OCI-M1 (cell line): ENCODE measurements around the gene RANBP17.
"Not testable (repeated sequence)": the region's sequence is repeated elsewhere in the genome, so short reads cannot be mapped to it uniquely, and the experiment has no call there.

Experiments
- DNase-seq: peaks from one replicate; lab custom pipeline; 2025; lab: John Stamatoyannopoulos, UW

RANBP17 gene

DNA sequence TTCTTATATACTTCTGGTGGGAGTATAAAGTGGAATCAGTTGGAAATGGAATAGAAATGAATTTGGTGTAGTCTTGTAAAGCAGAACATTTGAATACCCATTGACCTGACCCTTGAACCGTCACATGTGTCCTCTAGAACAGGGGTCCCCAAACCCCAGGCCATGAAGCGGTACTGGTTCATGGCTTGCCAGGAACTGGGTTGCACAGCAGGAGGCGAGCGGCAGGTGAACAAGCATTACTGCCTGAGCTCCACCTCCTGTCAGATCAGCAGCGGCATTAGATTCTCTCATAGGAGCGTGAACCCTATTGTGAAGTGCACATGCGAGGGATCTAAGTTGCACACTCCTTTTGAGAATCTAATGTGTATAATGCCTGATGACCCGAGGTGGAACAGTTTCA lies 80.0 kb downstream of the RANBP17 start:
- DNase-seq = no peak

DNA sequence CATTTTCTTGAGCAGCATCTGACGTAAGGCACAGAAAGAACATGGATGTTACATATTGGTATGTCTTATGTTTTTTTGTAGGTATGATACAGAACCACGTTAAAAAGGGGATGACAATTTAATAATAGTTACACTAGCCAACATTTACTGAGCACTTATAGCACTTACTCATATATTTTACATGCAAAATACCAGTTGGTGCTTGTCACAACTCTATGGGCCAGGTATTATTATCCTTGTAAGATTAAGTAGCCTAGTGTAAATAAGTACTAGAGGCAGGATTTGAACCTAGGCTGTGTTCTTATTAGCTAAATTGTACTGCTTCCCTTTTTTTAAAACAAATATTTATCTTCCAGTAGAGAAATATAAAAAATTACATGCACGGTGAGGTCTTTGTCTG lies 83.5 kb downstream of the RANBP17 start:
- no peak for DNase-seq

DNA sequence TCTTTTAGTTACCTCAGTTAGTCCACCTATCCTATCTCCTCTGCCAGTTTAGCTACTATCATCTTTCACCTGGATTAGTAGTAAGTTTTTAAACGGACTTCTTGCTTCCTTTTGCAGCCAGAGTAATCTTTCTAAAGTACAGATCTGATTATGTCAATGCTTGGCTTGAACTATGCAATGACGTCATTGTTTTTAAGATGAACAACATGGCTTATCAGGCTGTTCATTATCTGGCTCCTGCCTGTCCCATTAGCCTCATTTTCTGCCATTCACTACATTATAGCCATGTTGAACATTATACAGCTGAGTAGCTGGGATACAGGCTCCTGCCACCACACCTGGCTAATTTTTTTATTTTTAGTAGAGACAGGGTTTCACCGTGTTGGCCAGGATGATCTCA lies 98.7 kb downstream of the RANBP17 start:
- DNase-seq = no peak

DNA sequence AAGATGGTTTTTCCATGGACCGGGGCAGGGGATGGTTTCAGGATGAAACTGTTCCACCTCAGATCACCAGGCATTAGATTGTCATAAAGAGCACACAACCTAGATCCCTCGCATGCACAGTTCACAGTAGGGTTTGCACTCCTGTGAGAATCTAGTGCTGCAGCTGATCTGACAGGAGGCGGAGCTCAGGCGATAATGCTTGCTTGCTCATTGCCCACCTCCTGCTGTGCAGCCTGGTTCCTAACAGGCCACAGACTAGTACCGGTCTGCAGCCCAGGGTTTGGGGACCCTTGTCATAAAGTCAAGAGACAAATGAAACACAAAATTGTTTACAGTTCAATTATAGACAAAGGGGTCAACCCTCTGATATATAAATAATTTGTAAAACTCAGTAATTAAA lies 101.7 kb downstream of the RANBP17 start:
- no peak for DNase-seq

DNA sequence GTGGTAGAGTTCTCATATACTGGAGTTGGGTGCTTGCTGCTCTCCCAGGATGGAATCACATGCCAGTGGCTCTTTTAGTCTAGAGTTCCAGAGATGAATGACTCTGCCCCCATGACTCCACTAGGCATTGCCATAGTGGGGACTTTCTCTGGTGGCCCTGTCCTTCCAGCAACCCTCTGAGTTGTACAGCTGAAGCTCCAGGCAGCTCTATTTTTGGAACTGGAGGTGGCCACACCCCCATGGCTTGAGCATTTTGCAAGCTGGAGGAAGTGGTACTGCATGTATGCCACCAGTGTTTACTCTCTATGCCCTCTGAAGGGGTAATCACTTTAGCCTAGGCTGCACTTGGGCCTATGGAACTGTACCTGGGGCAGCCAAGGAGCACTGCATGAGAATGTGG lies 112.6 kb downstream of the RANBP17 start:
- no peak for DNase-seq

DNA sequence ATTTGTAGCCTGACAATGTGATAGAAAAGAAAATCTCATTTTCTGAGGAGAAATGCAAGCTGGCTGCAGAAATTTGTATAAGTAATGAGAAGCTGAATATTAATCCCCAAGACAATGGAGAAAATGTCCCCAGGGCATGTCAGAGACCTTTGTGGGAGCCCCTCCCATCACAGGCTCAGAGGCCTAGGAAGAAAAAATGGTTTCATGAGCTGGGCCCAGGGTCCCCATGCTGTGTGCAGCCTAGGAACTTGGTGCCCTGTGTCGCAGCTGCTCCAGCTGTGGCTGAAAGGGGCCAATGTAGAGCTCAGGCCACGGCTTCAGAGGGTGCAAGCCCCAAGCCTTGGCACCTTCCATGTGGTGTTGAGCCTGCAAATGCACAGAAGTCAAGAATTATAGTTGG lies 118.4 kb downstream of the RANBP17 start:
- not testable (repeated sequence) for DNase-seq

DNA sequence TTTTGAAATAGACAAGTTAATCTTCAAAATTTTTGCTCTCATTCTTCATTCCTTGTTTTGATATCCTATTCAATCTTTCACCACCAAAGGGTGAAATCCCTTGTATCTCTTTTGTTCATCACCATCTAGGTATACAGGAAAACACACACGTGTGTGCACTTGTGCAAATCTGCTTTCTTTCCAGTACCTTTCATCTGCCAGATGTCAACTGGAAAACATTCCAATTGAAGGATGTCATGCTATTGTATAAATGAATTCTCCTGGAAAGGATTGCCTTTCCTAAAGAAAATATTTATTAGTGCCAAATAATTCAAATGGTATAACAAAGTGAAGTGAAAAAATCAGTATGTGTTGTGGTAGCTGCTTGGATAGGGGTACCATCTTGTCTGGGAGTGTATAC lies 123.7 kb downstream of the RANBP17 start:
- no peak for DNase-seq

DNA sequence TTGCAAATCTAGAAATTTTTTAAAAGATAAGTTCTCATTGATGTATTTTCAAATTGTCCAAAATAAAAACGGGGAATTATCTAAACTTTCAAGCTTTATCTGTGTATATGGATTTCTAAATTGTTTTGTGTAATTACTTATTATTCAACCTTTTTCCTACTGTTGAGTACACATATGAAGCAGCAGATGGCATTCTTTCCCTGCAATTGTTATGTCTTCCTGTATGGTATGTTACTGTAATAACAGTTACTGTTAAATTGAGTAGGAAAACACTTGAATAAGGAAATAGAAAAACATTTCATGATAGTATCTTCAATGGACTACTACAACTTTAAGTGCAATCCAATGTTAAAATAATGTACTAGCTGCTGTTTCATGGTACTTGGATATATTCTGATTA lies 124.8 kb downstream of the RANBP17 start:
- DNase-seq = peak; percentile 57

DNA sequence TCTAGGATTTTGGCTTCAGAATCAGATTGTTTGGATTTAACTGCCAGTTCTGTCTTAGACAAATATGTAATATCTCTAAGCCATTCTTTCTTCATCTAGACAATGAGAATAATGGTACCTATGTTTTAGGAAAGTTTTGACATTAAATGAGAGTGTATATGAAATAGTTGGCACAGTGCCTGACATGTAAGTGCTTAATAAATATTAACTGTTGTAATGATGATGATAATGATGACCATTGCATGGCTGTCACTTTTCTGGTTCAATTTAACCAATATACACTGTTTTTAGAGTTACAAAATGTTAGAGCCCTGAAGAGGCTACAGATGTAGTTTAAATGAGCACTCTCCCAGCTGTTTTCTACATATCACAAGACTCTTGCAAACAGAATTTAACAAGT lies 131.7 kb downstream of the RANBP17 start:
- DNase-seq = no peak

DNA sequence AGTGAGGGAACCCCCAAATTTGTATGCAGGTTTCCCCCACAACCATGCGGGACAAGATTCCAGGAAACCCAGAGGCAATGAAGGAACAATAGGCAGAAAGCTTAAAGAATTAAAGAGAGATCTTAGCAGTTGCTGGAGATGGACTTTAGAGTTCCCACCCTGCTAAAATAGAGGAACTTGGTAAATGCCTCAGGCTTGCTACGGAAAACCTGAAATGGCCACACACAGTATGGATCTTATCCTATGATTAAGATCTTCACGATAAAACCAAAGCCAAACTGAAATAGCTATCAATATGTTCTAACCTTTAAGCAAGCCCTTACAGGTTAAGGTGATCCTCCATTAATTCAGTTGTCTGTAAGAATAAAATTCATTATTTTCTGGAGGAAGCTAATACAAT lies 148.3 kb downstream of the RANBP17 start:
- DNase-seq = peak; percentile 42

DNA sequence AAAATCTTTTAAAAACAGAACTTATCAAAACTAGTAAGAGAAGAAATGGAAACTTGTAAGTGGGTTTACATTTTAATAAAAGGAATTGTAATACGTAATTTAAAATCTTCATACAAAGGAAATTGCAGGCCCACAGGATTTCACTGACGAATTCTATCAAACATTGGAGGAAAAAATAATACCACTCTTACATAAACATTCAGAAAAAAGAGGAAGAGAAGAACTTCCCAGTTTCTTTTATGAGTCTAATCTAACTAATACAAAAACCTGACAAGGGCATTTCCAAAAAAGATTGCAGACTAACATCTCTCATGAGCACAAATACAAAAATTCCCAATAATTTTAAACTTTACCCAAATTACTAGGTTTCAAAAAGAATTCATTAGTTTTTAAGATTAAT lies 149.0 kb downstream of the RANBP17 start:
- peak; percentile 52 for DNase-seq

DNA sequence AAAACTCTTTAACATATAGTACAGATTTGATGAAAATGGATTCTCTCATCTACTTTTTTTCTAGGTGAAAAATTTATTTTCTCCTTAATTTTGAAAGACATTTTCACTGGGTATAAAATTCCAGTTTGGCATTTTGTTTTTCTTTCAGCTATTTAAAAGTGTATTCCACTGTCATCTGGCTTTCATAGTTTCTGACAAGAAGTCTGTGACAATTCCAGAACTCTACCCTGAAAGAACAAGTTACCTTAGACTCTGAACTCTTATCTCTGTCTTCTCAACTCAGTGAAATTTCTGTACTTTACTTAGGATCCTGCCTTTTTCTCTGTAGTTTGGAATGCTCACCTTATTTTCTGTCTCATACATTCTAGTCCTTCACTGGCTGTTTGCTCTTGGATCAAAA lies 161.7 kb downstream of the RANBP17 start:
- no peak for DNase-seq

DNA sequence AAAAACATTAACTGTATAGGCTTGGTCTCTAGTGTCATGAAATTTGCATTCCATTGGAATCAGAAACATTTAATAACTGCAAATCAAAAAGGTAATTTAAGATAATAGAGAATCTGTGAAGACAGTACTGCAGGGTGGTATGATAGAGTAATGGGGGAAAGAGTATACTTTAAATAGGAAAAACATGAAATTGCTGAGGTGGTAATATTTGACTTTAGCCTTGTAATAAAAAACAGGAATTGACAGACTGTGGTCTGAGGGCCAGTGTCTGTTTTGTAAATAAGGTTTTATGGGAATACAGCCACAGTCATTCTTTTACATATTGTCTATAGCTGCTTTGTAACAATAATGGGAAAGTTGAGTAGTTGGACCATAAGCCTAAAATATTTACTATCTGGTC lies 162.3 kb downstream of the RANBP17 start:
- no peak for DNase-seq

DNA sequence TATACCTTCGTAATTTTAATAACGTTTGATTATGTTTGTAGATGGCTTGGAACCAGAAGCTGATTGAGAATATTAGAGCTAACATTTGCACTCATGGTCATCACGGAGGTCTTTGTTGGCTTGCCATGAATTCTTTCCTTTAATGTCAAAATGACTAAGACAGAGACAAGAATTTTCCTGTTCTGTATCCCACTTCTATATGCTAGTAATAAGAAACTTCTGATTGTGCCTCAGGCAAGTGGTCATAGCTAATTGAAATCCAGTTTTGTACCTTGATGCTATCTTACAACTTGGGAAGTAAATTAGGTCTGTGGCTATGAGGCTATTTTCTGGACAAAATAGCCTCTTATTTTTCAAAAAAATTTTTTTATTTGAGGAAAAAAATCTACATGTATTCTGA lies 167.6 kb downstream of the RANBP17 start:
- DNase-seq = no peak

DNA sequence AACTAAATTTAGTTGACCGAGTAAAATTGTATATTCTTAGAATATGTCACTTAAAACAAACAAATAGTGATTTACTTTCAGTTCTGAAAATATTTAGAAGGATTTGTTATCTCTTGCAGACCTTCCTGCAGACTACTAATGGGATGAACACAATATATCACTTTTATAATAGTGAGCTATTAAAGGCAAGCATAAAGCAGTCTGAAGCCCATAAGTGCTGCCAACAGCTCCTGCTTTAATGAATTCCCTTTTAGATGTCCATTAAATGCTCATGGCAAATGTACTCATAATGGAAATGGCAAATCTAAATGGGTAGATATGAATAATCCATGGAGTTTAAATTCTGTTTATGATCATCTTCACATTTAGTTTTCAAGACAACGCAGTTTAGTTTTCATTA lies 170.2 kb downstream of the RANBP17 start:
- no peak for DNase-seq

DNA sequence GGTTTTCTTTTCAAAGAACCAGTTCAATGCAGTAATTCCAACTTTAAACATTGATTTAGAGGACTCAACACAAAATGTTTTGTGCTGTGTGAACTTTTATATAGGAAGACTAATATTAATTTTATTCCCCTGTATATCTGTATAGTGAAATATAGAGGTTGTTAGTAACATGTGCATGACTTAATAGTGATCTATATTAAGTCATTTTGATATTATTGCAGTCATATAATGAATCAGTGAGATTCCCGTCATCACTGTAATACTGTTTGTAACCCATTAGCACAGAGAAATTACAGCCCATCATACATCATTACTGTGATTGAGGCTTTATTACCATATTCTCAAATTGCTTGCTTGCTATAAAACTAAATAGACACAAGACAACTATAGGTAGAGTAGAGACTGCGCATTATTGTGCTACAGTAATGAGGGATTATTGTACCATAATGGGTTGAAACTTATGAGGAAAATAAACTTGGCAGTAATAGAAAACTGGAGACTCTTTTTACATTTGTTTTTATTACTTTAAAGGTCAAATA lies 170.7 kb downstream of the RANBP17 start:
- no peak for DNase-seq

DNA sequence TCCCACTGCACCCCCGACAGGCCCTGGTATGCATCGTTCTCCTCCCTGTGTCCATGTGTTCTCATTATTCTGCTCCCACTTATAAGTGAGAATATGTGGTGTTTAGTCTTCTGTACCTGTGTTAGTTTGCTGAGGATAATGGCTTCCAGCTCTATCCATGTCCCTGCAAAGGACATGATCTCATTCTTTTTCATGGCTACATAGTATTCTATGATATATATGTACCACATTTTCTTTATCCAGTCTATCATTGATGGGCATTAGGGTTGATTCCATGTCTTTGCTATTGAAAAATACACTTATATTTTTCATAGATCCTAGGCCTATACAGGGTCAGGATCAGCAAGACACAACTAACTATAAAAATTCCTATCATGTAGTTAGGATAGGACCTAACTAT lies 180.1 kb downstream of the RANBP17 start:
- not testable (repeated sequence) for DNase-seq

DNA sequence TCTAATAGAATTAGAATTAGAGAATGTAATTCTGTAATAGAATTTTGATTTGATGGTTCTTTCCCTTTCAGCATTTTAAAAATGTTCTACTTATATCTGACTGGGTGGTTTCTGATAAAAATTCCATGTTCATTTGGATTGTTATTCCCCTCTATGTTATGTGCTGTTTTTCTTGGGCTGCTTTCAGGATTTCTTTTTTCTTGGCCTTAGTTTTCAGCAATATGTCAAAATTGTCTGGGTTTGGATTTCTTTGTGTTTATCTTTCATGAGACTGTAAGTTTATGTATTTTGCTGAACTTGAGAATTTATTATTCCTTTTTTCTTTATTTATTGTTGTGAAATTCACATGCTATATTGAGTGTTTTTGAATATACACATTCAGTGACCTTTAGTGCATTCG lies 189.1 kb downstream of the RANBP17 start:
- DNase-seq = no peak

DNA sequence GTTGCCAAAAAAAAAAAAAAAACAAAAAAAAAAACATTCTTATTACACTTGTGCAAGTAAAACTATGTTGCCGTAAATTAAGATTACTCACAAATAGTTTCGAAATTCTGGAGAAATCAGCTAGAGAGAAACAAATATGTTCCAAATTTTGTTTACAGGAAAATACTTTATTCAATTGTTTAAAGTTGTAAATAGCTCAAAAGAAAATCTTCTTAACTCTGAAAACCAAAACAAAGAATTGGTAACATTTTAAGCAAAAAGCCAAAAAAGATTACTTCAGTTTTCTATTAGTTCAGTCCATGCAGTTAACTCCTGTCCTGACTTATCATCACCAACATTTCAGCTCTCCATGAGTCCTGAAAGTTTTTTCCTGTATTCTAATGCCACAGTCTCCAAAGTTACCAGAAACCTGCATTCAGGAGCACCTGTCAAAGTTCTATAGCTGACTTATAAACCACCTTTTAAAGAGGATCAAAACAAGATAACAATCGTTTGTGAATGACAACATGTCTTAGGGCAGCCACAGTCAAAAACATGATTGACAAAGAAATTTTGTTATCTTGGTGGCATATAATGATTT lies 194.1 kb downstream of the RANBP17 start:
- peak; percentile 25 for DNase-seq

DNA sequence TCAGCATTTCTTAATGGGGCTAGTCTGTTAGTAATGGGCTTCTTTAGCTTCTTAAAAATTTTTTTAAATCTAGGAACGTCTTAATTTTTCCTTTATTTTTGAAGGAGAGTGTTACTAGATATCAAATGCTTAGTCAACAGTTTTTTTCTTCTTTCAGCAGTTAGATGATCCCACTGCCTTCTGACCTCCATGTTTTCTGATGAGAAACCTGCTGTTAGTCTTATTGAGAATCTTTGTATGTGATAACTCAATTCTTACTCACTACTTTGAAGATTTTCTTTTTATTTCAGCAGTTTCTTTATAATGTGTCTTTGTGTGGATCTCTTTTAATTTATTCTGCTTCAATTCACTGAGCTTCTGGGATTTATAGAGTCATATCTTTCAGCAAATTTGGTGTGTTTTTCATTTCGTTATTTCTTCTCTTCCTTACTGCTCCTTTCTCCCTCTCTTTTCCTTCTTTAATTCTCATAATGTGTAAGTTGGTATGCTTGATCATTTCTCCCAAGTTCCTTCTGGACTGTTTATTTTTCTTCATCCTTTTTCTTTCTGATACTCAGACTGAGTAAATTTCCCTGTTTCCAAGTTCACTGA lies 205.8 kb downstream of the RANBP17 start:
- DNase-seq = peak; percentile 4

DNA sequence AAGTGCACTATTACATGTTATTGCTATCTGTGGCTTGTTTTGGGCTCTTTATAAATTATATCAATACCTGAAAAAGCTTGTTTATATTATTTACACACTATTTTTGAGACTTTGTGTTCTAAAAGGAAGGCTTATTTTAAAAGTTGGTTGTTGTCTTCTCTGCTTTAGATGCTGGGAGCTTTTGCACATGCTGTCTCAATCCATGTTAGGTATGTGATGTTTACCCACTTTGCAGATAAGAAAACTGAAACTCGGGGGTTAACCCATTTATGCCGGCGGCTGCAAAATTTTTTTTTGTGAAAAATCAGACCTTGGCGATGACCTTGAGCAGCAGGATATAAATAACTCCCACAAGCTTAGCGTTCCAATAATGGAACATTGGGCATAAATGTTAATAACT lies 212.9 kb downstream of the RANBP17 start:
- no peak for DNase-seq

DNA sequence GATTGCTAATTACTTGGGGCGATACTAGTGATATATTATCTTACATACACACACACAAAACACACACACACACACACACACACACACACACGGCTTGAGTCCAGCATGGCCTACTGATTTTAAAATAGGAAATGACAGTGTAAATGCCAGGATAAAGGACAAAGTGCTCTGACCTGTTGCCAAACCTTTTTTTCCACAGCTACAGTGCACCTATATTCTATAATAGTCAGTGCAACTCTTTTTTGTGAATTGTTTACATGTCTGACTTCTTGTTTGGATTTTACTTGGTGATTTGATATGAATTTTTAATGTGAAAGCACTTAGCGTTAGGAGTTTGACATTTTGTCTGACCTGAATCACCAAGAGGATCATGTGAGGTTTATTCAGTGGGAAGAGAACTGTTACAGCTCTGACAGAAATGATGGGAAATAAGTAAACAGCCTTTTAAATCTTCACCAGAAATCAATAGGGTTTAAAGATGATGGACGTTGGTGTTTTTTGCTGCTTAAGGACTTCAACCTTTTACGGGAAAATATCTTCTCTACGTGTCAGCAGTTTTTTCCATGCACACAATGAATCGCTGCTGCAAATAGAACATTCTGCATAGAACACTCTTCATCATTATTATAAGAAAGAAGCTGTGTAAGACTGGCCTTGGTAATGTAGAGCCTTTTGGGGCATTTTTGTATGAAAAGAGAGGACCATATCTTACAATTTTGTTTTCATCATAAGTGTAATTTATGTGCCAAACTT lies 218.5 kb downstream of the RANBP17 start:
- DNase-seq = no peak

DNA sequence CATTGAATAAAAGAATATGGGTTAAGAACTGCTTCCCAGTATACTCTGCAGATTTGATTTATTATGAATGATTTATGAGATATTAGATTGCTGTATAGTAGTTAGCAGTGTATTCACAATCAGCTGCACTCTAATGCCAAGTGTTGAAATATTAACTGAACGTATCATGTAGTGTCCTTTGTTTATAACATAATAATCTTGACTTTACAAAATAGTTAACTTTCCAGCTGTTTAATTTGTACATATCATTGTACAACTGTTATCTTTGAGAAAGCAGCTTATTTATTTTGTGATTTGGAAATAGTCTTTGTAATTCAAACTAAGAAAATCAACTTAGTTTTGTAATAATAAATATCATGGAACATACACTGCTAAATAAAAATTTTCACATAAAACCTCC lies 219.5 kb downstream of the RANBP17 start:
- DNase-seq = no peak
